Spinal cord (tissue), 10 donors: ENCODE measurements around the gene TMEM63B. TPM values are rescaled to one million over a fixed set of nuclear protein-coding genes. Genes with fewer than 3 reads are reported as not detected.

Experiments
- DNase-seq, 6 donors: peaks; one replicate each; pipeline versions ENCODE4 v3.0.0 to v3.0.0-alpha.2; 2013 to 2015; ENCODE audit warnings: low spot score in 6 of 6, low read depth in 4 of 6
- H3K27ac ChIP-seq: one replicate; pipeline ENCODE4 v1.5.1; 2013; ENCODE audit warnings: low read depth, low read length, control low read depth
- H3K27me3 ChIP-seq: one replicate; pipeline ENCODE4 v1.6.1; 2013; ENCODE audit warnings: low read length; ENCODE audit not compliant: control insufficient read depth, insufficient read depth
- H3K36me3 ChIP-seq: one replicate; pipeline ENCODE4 v1.6.1; 2013; ENCODE audit warnings: low read length; ENCODE audit not compliant: control insufficient read depth, insufficient read depth
- H3K4me1 ChIP-seq: one replicate; pipeline ENCODE4 v1.6.1; 2013; ENCODE audit warnings: low read length; ENCODE audit not compliant: control insufficient read depth, insufficient read depth
- H3K4me3 ChIP-seq: one replicate; pipeline ENCODE4 v1.5.1; 2013; ENCODE audit warnings: low read depth, low read length, control low read depth
- H3K9me3 ChIP-seq: one replicate; pipeline ENCODE4 v1.6.1; 2013; ENCODE audit warnings: low read length; ENCODE audit not compliant: control insufficient read depth, insufficient read depth
- WGBS: methylation state at CpG from one replicate; pipeline ENCODE4 v1.1.5; 2013; ENCODE audit warnings: missing lambda C conversion rate; ENCODE audit not compliant: insufficient coverage; 5-methylcytosine and 5-hydroxymethylcytosine counted together
- polyA plus RNA-seq, 2 donors: library from polyadenylated mRNA; unstranded; fragments of 120-200 nt; gene quantifications; one replicate each; pipeline ENCODE4 v1.2.1, GENCODE V29; 2013; ENCODE audit not compliant: insufficient read length in 2 of 2
- total RNA-seq, 2 donors: library from RNA; depleted of rRNA in 1 of 2; stranded (reverse); fragments of 120-200 nt in 1 of 2; fragments of >200 nt in 1 of 2; gene quantifications; one replicate each; pipeline versions ENCODE4 v1.2.3 to v1.2.4, GENCODE V29; 2013 to 2014
- donor health status: healthy.

TMEM63B gene
- total and polyA plus RNA-seq, 4 donors, result 29.2 to 104 (median 67.0) TPM

DNA sequence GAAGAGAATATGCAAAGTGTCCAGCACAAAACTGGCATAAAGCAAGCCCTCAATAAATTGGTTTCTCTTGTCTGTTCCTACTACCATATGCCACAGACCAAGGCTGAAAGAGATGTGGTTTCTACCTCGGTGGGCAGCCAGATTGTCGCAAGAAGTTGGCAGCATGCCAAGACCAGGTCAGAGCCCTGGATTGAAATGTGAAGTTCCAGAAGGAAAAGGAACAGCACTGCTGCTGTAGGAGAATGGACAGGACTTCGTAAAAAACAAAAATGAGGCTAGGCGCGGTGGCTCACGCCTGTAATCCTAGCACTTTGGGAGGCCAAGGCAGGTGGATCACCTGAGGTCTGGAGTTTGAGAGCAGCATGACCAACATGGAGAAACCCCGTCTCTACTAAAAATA is 22.2 kb upstream of the TMEM63B start:
- Histone ChIP-seq H3K4me1 (peaks cover 4% of the 10 kb centered on the region), H3K4me3 (no peak overlapping the region), H3K27me3 (no peaks in the 10 kb centered on the region), H3K36me3 (peaks cover 61% of the 10 kb centered on the region), H3K27ac (peak overlapping the region; percentile 52), H3K9me3 (no peaks in the 10 kb centered on the region)
- peak in 2 of 6 donors; percentile 43 to 51 for DNase-seq
- WGBS, result 67% methylated on average over 5 of the region's 7 CpGs

DNA sequence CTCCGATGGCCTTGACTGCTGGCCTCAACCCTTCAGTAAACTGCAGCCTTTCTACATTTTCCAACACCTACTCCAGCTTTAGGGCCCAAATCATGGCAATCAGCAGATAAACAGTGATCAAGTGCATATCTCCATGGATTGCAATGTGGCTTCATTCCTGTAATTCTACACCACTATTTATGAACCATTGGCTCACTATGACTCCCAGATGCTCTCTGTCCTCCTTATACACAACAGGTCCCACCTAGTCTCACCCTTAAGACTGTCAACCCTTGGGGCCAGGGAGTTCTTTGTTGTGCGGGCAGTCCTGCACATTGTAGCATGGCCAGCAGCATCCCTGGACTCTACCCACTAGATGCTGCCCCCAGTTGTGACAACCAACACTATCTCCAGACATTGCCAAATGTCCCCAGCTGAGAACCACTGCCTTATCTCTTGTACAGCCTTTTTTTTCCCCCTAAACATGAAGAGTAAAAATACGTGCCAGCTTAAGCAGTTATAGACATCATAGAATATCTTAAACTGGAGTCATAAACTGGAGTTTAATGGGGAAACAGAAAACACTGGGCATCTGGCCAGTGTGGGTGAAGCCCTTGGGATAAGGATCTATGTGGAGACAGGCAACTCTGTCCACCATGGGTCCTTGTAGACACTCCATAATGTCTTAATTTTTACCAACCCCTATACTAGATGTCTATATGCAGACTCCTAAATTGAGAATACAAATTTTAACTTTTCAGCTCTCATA is 21.2 kb upstream of the TMEM63B start:
- no peaks in the 10 kb centered on the region for H3K27me3 ChIP-seq
- 86% methylated on average over 2 of the region's 3 CpGs for WGBS
- H3K9me3 ChIP-seq, result no peaks in the 10 kb centered on the region
- DNase-seq, result no peak
- H3K27ac ChIP-seq, result no peak overlapping the region
- H3K4me3 ChIP-seq, result no peak overlapping the region
- peaks cover 8% of the 10 kb centered on the region for H3K4me1 ChIP-seq
- peaks cover 62% of the 10 kb centered on the region for H3K36me3 ChIP-seq

DNA sequence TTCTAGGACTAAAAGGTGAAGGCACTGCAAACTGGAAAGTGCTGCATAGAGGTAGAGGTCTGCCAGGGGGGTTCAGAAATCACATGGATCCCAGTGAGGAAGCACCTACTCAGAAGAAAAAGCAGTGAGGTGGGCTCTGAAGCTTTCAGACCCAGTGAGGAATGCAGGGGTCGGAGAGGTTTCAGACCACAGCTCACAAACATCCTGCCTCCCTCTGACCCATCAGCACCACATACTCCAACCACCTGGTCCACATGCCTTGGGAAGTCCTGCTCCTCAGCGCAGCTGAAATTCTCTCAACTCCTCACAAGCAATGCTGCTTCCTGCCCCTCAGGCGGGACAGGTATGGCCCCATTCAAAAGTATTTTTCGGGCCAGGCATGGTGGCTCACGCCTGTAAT is 20.3 kb upstream of the TMEM63B start:
- H3K4me3 ChIP-seq, result no peak overlapping the region
- peaks cover 8% of the 10 kb centered on the region for H3K4me1 ChIP-seq
- H3K36me3 ChIP-seq, result peaks cover 65% of the 10 kb centered on the region
- H3K27ac ChIP-seq, result no peak overlapping the region
- H3K9me3 ChIP-seq, result no peaks in the 10 kb centered on the region
- DNase-seq, result no peak
- WGBS, result 93% methylated on average over 5 of the region's 5 CpGs
- no peaks in the 10 kb centered on the region for H3K27me3 ChIP-seq

DNA sequence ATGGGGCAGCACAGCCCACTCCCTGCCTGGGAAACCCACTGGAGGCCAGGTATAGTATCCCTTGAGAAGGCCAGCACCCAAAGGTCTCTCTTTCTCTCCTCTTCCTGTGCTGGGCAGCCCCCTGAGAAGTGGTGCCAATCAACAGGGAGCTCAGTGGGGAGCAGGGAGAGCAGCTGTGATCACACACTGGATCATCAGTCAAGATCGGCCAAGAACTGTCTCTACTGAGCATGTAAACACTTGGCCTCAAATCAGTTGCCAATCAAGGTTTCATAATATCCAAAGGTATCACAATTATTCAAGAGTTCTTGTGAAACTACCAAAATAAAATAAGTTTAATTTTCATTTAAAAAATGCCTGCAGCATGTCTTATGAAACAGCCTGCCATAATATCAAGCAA is 18.9 kb upstream of the TMEM63B start:
- peaks cover 8% of the 10 kb centered on the region for H3K4me1 ChIP-seq
- H3K27me3 ChIP-seq, result no peaks in the 10 kb centered on the region
- H3K4me3 ChIP-seq, result no peak overlapping the region
- H3K27ac ChIP-seq, result no peak overlapping the region
- H3K9me3 ChIP-seq, result no peaks in the 10 kb centered on the region
- DNase-seq, result no peak
- H3K36me3 ChIP-seq, result peaks cover 65% of the 10 kb centered on the region
- no CpG with 5 or more reads among the region's 1 CpG for WGBS

DNA sequence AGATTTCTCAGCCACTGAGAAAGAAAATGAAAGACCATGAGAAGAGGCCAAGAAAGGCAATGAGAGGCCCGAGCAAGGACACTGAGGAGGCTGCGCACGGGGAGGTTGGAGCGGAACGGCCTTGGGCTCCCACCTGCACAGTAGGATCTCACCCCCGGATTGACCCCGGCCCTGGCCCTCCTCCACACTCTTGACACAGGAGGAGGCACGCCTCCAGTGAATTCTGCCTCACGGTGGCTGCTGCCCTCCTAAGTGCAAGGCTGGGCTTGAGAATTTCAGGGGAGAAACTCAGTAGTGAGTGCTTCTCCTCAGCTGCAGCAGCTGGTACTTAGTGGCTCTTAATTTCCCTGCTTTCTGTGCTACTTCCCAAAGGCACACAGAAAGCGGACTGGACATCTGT is 18.1 kb upstream of the TMEM63B start:
- H3K4me3 ChIP-seq, result no peak overlapping the region
- 78% methylated on average over 9 of the region's 10 CpGs for WGBS
- H3K27ac ChIP-seq, result no peak overlapping the region
- no peak for DNase-seq
- H3K27me3 ChIP-seq, result no peaks in the 10 kb centered on the region
- peaks cover 64% of the 10 kb centered on the region for H3K36me3 ChIP-seq
- no peaks in the 10 kb centered on the region for H3K9me3 ChIP-seq
- peaks cover 7% of the 10 kb centered on the region for H3K4me1 ChIP-seq

DNA sequence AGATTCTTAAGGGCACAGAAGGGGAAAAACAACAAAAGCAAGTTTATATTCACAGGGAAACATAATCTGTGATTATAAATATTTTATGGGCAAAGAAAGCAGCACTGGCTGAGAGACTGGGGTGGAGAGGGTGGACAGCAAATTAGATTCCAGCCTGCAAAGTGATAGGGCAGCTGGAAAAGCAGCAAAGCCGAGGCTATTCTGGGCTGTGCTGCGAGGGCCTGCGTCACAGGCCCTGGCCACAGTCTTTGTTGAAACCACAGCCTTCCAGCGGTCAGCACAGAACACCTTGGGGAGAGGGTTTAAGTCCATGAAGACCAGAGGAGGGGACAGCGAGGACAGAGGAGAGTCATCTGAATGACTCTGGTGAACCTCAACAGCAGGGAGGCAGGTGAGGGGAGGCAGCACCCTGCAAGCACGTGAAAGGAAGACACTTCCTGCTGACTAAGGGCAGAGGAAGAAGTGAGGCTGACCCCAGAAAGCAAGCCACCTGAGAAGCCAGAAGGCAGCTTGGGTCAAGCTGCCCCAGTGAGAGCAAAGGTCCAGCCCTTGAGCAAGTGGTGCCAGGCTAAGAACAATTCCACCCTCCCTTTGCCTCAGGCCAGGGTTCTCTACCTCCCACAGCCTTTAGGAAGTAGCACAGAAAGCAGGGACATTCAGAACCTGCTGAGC is 17.2 kb upstream of the TMEM63B start:
- no peak for DNase-seq
- Histone ChIP-seq H3K9me3 (no peaks in the 10 kb centered on the region), H3K4me3 (no peak overlapping the region), H3K27ac (no peak overlapping the region), H3K36me3 (peaks cover 70% of the 10 kb centered on the region), H3K4me1 (peaks cover 7% of the 10 kb centered on the region), H3K27me3 (no peaks in the 10 kb centered on the region)
- 89% methylated on average over 6 of the region's 6 CpGs for WGBS

DNA sequence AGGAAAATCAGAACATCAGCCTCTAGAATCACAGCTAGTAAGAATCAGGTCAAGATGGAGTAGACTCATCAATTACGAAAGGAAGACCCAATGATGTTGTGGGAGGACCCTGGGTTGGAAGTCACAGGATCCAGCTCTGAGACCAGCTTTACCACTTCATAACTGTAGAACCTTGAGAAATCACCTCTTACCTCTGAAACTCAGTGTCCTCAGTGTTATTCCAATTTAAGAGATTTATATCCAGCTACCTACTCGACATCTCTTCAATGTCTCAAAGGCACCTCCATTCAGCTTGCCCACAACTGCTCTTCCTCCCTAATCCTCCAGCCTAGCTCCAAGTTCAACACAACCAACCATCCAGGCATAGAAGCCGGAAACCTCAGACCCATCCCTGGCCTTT is 16.4 kb upstream of the TMEM63B start:
- Histone ChIP-seq H3K4me3 (no peak overlapping the region), H3K36me3 (peaks cover 74% of the 10 kb centered on the region), H3K27me3 (no peaks in the 10 kb centered on the region), H3K27ac (no peak overlapping the region), H3K9me3 (no peaks in the 10 kb centered on the region), H3K4me1 (peaks cover 9% of the 10 kb centered on the region)
- no peak for DNase-seq
- 97% methylated on average over 2 of the region's 3 CpGs for WGBS

DNA sequence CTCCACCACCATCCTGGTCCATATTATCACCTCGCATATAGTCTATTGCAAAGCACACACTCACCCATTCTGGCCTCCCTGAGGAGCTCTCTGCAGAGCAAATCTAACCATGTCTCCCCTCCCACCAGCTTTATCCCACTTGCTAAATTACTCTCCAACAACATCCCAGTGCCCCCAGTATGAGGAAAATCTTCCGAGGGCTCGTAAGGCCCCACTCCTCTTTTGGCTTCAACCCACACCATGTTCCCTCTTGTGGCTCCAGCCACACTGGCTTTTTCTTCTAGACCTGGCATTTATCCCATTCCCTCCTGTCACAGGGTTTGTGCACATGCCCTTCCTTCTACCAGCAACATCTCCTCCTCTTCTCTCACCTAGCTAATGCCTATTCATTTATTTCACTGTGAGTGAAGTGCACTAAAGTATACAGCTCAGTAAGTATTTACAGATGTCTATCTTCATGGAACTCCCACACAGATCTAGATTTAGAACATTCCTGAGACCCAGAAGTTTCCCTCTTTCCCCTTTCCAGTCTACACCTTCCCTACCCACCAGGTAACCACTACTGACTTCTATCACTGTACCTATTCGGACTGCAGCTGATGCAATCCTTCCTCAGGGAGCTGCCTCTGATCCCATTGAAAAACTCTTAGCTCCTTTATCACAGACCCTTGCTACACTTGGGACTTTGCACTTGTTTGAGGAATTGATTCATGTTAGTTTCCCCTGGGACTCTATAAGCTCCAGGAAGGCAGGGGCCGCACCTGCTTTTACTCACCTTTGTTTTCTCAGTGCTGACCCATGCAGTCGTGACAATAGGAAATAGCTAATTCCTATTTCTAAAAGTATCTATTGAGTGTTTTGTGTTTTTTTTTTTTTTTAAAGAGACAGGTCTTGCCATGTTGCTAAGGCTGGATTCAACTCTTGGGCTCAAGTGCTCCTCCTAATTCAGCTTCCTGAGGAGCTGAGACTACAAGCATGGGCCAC is 15.6 kb upstream of the TMEM63B start:
- no peak for DNase-seq
- Histone ChIP-seq H3K4me3 (no peak overlapping the region), H3K27me3 (no peaks in the 10 kb centered on the region), H3K9me3 (no peaks in the 10 kb centered on the region), H3K4me1 (peaks cover 10% of the 10 kb centered on the region), H3K36me3 (peaks cover 72% of the 10 kb centered on the region), H3K27ac (no peak overlapping the region)
- WGBS, result 74% methylated on average over 4 of the region's 6 CpGs

DNA sequence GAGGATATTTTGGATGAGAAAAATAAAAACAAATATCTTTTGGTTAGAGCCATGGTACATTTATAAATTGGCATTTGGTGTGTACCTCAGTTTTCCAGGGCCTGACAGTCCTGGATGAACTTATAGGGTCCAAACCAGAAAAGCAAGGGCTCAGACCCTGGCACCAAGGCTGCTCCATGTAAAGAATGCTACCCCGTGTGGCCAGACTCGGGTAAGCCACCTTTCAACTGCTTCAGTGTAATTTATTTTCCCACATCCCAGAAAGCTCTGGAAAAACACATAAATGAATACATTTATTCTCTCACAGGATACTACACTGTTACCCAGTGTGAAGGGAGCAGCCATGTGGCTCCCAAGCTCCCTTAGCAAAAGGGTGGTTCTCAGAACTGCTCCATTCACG is 13.9 kb upstream of the TMEM63B start:
- H3K9me3 ChIP-seq, result no peaks in the 10 kb centered on the region
- no peaks in the 10 kb centered on the region for H3K27me3 ChIP-seq
- WGBS, result 47% methylated on average over 3 of the region's 3 CpGs
- peaks cover 10% of the 10 kb centered on the region for H3K4me1 ChIP-seq
- no peak overlapping the region for H3K4me3 ChIP-seq
- no peak overlapping the region for H3K27ac ChIP-seq
- peaks cover 60% of the 10 kb centered on the region for H3K36me3 ChIP-seq
- no peak for DNase-seq
